SK-N-SH treated with all-trans-retinoic acid at 6 μM for 48 hours (cell line): ENCODE data around the gene DMAC2L.

Experiments used
- ARNTL ChIP-seq: fragments of 450-650 bp; formaldehyde crosslinking; IDR thresholded peaks from 2 replicates; pipeline ENCODE4 v1.5.0; 2020; ENCODE audit warnings: low read depth, mild to moderate bottlenecking, moderate library complexity, borderline replicate concordance
- BACH2 ChIP-seq: fragments of 250-450 bp; sonication (Bioruptor Pico); IDR thresholded peaks from 2 replicates; pipeline ENCODE4 v1.9.0; 2021; ENCODE audit warnings: mild to moderate bottlenecking, borderline replicate concordance
- GLIS3 ChIP-seq: fragments of 250-450 bp; sonication (Bioruptor Pico); IDR thresholded peaks from 2 replicates; pipeline ENCODE4 v1.5.0; 2020; ENCODE audit warnings: mild to moderate bottlenecking, moderate library complexity
- PPARA ChIP-seq: fragments of 250-450 bp; sonication (Bioruptor Pico); IDR thresholded peaks from 2 replicates; pipeline ENCODE4 v1.5.0; 2020; ENCODE audit warnings: mild to moderate bottlenecking, borderline replicate concordance
- ZC3H10 ChIP-seq: fragments of 250-450 bp; sonication (Bioruptor Pico); IDR thresholded peaks from 2 replicates; pipeline ENCODE4 v1.5.1; 2021; ENCODE audit warnings: mild to moderate bottlenecking, moderate library complexity
- TF ChIP-seq, protein P1 (sequence below): fragments of 250-450 bp; sonication (Bioruptor Pico); IDR thresholded peaks from 2 replicates; pipeline ENCODE4 v1.5.1; 2020; ENCODE audit warnings: low read depth, mild to moderate bottlenecking, moderate library complexity

DNA sequence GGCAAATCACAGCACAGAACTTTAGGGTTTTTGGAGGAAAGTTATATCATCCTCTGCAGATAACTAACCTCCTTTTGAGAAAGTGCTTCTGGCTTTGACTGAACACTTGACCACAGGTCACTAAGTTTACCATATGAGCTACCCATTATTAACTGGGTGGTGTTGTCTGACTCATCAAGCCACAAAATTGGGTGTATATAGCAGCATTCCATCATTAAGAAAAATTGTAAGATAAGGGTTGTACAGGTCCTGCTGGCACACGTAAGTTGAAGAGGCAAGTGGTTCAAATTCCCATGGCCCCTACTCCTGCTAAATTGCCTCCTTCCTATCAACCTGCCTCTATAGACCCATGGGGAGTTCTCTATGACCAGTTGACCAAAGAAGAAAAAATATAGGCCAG, 39.6 kb upstream of the DMAC2L start:
- TF ChIP-seq, protein P1, sequence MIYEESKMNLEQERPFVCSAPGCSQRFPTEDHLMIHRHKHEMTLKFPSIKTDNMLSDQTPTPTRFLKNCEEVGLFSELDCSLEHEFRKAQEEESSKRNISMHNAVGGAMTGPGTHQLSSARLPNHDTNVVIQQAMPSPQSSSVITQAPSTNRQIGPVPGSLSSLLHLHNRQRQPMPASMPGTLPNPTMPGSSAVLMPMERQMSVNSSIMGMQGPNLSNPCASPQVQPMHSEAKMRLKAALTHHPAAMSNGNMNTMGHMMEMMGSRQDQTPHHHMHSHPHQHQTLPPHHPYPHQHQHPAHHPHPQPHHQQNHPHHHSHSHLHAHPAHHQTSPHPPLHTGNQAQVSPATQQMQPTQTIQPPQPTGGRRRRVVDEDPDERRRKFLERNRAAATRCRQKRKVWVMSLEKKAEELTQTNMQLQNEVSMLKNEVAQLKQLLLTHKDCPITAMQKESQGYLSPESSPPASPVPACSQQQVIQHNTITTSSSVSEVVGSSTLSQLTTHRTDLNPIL (CRISPR knock-in tag) = no peak
- TF ChIP-seq BACH2 (CRISPR knock-in tag) = no peak
- TF ChIP-seq PPARA (CRISPR knock-in tag) = no peak
- no peak for TF ChIP-seq ZC3H10 (CRISPR knock-in tag)
- no peak for TF ChIP-seq GLIS3 (CRISPR knock-in tag)
- no peak for TF ChIP-seq ARNTL (CRISPR knock-in tag)
